Prostate gland (tissue), 2 donors: ENCODE results near the gene NOP53. TPM values are rescaled to one million over a fixed set of nuclear protein-coding genes. Genes with fewer than 3 reads are reported as not detected.
A peak's percentile ranks its signal among the peaks of the same experiment; 100 is the strongest.

ENCODE experiments used
- DNase-seq: peaks from one replicate; pipeline ENCODE4 v3.0.0-alpha.2; 2019; ENCODE audit warnings: low spot score
- H3K27ac ChIP-seq, 2 donors: fragments of 200-600 bp; sonication (generic); 2 replicates each; pipeline ENCODE4 v1.5.1; 2017 to 2019
- H3K27me3 ChIP-seq: fragments of 200-600 bp; sonication (generic); replicated peaks from 2 replicates; pipeline ENCODE4 v1.5.1; 2019; ENCODE audit not compliant: insufficient read depth
- H3K36me3 ChIP-seq, 2 donors: fragments of 200-600 bp; sonication (generic); 1 replicate in 1 of 2; 2 replicates in 1 of 2; pipeline versions ENCODE4 v1.5.1 to v1.8.1; 2017 to 2019
- H3K4me1 ChIP-seq: fragments of 200-600 bp; sonication (generic); replicated peaks from 2 replicates; pipeline ENCODE4 v1.5.1; 2019
- H3K4me3 ChIP-seq, 2 donors: fragments of 200-600 bp; sonication (generic); 2 replicates each; pipeline ENCODE4 v1.5.1; 2017 to 2019
- H3K9me3 ChIP-seq: fragments of 200-600 bp; sonication (generic); 2 replicates; pipeline ENCODE4 v1.5.1; 2017
- CTCF ChIP-seq, 4 experiments: fragments of 200-600 bp in 2 of 4; fragments of 450-650 bp in 2 of 4; sonication (generic) in 2 of 4; IDR thresholded peaks; 1 replicate in 3 of 4; 2 replicates in 1 of 4; pipeline ENCODE4 v1.5.1; 2016 to 2019; ENCODE audit warnings: antibody characterized with exemption in 4 of 4, mild to moderate bottlenecking in 2 of 4, moderate library complexity in 2 of 4
- POLR2A ChIP-seq: fragments of 450-650 bp; IDR thresholded peaks from one replicate; pipeline ENCODE4 v1.6.1; 2016; ENCODE audit warnings: antibody characterized with exemption, mild to moderate bottlenecking
- POLR2AphosphoS5 ChIP-seq: sonication (generic); formaldehyde crosslinking; IDR thresholded peaks from one replicate; pipeline ENCODE4 v1.6.1; 2017; ENCODE audit warnings: antibody characterized with exemption
- WGBS: methylation state at CpG from one replicate; pipeline ENCODE4 v1.1.5; 2018; 5-methylcytosine and 5-hydroxymethylcytosine counted together
- intact Hi-C: fragments of 100-400 bp; cut with DNase I; formaldehyde crosslinking; loops from one replicate; pipeline ENCODE4 v1.14.2; 2022
- total RNA-seq, 2 donors: library from RNA; depleted of rRNA; stranded (reverse); fragments of >200 nt; gene quantifications; one replicate each; pipeline ENCODE4 v1.1.0, GENCODE V29; 2016

NOP53 gene
- total RNA-seq, 2 donors from 2014 or later, result 465 to 586 TPM

DNA sequence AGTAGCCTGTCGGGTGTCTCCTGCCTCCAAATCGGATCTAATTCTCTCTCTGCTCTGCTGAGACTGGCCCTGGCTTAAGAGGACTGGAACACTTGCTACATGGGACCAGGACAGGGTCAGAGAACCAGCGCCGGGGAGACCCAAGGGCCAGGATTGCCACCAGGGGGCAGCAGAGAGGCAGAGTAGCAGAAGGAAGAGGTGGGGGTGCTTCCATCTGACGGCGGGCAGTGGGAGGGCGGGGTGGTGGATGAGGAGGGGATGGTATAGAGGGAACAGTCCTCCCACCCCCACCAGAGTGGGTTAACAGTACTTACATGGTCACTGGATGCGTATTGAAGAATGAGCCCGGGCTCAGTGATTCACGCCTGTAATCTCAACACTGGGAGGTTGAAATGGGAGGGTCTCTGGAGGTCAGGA, 45.1 kb downstream of the NOP53 start:
- Histone ChIP-seq H3K4me1 (no peaks in the 10 kb centered on the region), H3K36me3 (no peaks in the 10 kb centered on the region), H3K9me3 (no peaks in the 10 kb centered on the region), H3K27me3 (no peaks in the 10 kb centered on the region), H3K4me3 (no peak overlapping the region), H3K27ac (no peak overlapping the region)
- TF ChIP-seq POLR2AphosphoS5 (no peak), CTCF (IDR thresholded peaks at IDR 0.05) (peak; percentile 36 to 82 (median 66))
- peak; percentile 63 for DNase-seq
- 13% methylated on average over 10 of the region's 10 CpGs for WGBS
- intact Hi-C loops, result no loop called here

GRCh38 chr19:47792616-47793015, 47.3 kb downstream of the NOP53 start:
- Histone ChIP-seq H3K9me3 (no peaks in the 10 kb centered on the region), H3K4me1 (no peaks in the 10 kb centered on the region), H3K4me3 (no peak overlapping the region), H3K36me3 (no peaks in the 10 kb centered on the region), H3K27me3 (no peaks in the 10 kb centered on the region), H3K27ac (no peak overlapping the region)
- TF ChIP-seq CTCF (IDR thresholded peaks at IDR 0.05) (no peak), POLR2AphosphoS5 (no peak)
- 100% methylated on average over 1 of the region's 1 CpG for WGBS
- intact Hi-C loops, result no loop called here
- no peak for DNase-seq

GRCh38 chr19:47794526-47794925, 49.2 kb downstream of the NOP53 start:
- Histone ChIP-seq H3K27me3 (no peaks in the 10 kb centered on the region), H3K4me1 (no peaks in the 10 kb centered on the region), H3K4me3 (no peak overlapping the region), H3K36me3 (no peaks in the 10 kb centered on the region), H3K9me3 (no peaks in the 10 kb centered on the region), H3K27ac (no peak overlapping the region)
- no peak for DNase-seq
- TF ChIP-seq CTCF (IDR thresholded peaks at IDR 0.05) (no peak), POLR2AphosphoS5 (no peak), POLR2A (no peak)
- 83% methylated on average over 18 of the region's 18 CpGs for WGBS
- intact Hi-C loops, result no loop called here

GRCh38 chr19:47796785-47797184, 51.4 kb downstream of the NOP53 start:
- Histone ChIP-seq H3K4me1 (no peaks in the 10 kb centered on the region), H3K27me3 (no peaks in the 10 kb centered on the region), H3K4me3 (no peak overlapping the region), H3K36me3 (no peaks in the 10 kb centered on the region), H3K9me3 (no peaks in the 10 kb centered on the region), H3K27ac (no peak overlapping the region)
- 89% methylated on average over 2 of the region's 2 CpGs for WGBS
- TF ChIP-seq CTCF (IDR thresholded peaks at IDR 0.05) (no peak), POLR2AphosphoS5 (no peak), POLR2A (no peak)
- intact Hi-C loops, result no loop called here
- DNase-seq, result no peak

- WGBS, result 58% methylated on average over 14 of the region's 14 CpGs
- DNase-seq, result no peak
- H3K27ac ChIP-seq, result no peak overlapping the region
- TF ChIP-seq POLR2AphosphoS5 (no peak), POLR2A (no peak), CTCF (IDR thresholded peaks at IDR 0.05) (no peak)
- H3K4me1 ChIP-seq, result no peaks in the 10 kb centered on the region
- H3K9me3 ChIP-seq, result no peaks in the 10 kb centered on the region
- no peak overlapping the region for H3K4me3 ChIP-seq
- H3K27me3 ChIP-seq, result no peaks in the 10 kb centered on the region
- no peaks in the 10 kb centered on the region for H3K36me3 ChIP-seq
- intact Hi-C loops, result no loop called here
Measured at GRCh38 chr19:47797996-47798903, 52.9 kb downstream of the NOP53 start.
